T-helper 1 cell (primary cell): ENCODE data around the gene CXorf65.

Experiments used
- DNase-seq, 5 donors: peaks; one replicate each; pipeline ENCODE4 v3.0.0-alpha.2; 2012 to 2020

The CXorf65 gene

GRCh38 chrX:71060127-71060526, 46.4 kb downstream of the CXorf65 start:
- no peak for DNase-seq

GRCh38 chrX:71057848-71058530, 48.6 kb downstream of the CXorf65 start:
- no peak for DNase-seq

- no peak for DNase-seq
Measured at GRCh38 chrX:71056867-71057266, 49.7 kb downstream of the CXorf65 start.
